H1 (cell line): ENCODE measurements around the gene GPX5. TPM values are rescaled to one million over a fixed set of nuclear protein-coding genes. Genes with fewer than 3 reads are reported as not detected.

Source experiments
- CTCF ChIA-PET: fragments of 300-600 bp; sonication (Branson Sonifier 250); formaldehyde crosslinking; loops from one replicate; lab custom pipeline; 2021; ENCODE audit not compliant: partially characterized antibody; lab: Charles Lee
- POLR2A ChIA-PET: fragments of 300-600 bp; sonication (Branson Sonifier 250); formaldehyde crosslinking; loops from one replicate; lab custom pipeline; 2021; ENCODE audit warnings: inconsistent platforms; ENCODE audit not compliant: partially characterized antibody; lab: Charles Lee
- DNase-seq, 2 experiments: peaks; one replicate each; pipeline versions ENCODE4 v3.0.0 to v3.0.0-alpha.2; 2010 to 2022; ENCODE audit warnings: low spot score in 2 of 2, low read depth in 1 of 2, mixed read lengths in 1 of 2
- FAIRE-seq: peaks from 2 replicates; lab custom pipeline; 2011; peaks lifted over from hg19 to GRCh38; lab: Jason Lieb, UNC
- H2AFZ ChIP-seq: 2 replicates; pipeline ENCODE4 v1.8.1; 2012; ENCODE audit warnings: low read length, inconsistent platforms
- H2AK5ac ChIP-seq: 2 replicates; pipeline ENCODE4 v1.6.1; 2013; ENCODE audit warnings: low read depth, low read length
- H2BK120ac ChIP-seq: replicated peaks from 2 replicates; pipeline ENCODE3; 2013; ENCODE audit warnings: low read depth, low read length, inconsistent platforms
- H2BK12ac ChIP-seq: 2 replicates; pipeline ENCODE4 v1.6.1; 2013; ENCODE audit warnings: low read depth, low read length
- H2BK15ac ChIP-seq: 2 replicates; pipeline ENCODE4 v1.6.1; 2013; ENCODE audit warnings: low read length
- H2BK20ac ChIP-seq: 2 replicates; pipeline ENCODE4 v1.6.1; 2013; ENCODE audit warnings: low read length
- H2BK5ac ChIP-seq: 2 replicates; pipeline ENCODE4 v1.6.1; 2013; ENCODE audit warnings: low read depth, low read length
- H3K14ac ChIP-seq: 2 replicates; pipeline ENCODE4 v1.6.1; 2013; ENCODE audit warnings: inconsistent platforms; ENCODE audit not compliant: insufficient read length
- H3K18ac ChIP-seq: 2 replicates; pipeline ENCODE4 v1.6.1; 2013; ENCODE audit warnings: low read length; ENCODE audit errors: extremely low read depth
- H3K23ac ChIP-seq: 2 replicates; pipeline ENCODE4 v1.6.1; 2013; ENCODE audit warnings: inconsistent platforms; ENCODE audit not compliant: insufficient read length
- H3K23me2 ChIP-seq: 2 replicates; pipeline ENCODE4 v1.6.1; 2013; ENCODE audit warnings: low read depth, low read length
- H3K27ac ChIP-seq: 2 replicates; pipeline ENCODE4 v1.6.1; 2011; ENCODE audit warnings: low read depth, low read length, inconsistent platforms
- H3K27me3 ChIP-seq, 4 experiments: replicated peaks in 1 of 4; 1 replicate in 1 of 4; 2 replicates in 3 of 4; pipeline versions ENCODE4 v1.6.1 to v1.8.1; 2011 to 2013; ENCODE audit warnings: low read length in 3 of 4, mild to moderate bottlenecking in 3 of 4, inconsistent platforms in 2 of 4, mixed read lengths in 2 of 4, moderate library complexity in 1 of 4; ENCODE audit not compliant: control insufficient read depth in 3 of 4, insufficient read depth in 3 of 4; ENCODE audit errors: extremely low read depth in 1 of 4
- H3K36me3 ChIP-seq, 4 experiments: 2 replicates each; pipeline versions ENCODE4 v1.6.1 to v1.8.1; 2011 to 2013; ENCODE audit warnings: mild to moderate bottlenecking in 4 of 4, low read length in 3 of 4, moderate library complexity in 2 of 4, control low read depth in 1 of 4, inconsistent platforms in 1 of 4; ENCODE audit not compliant: insufficient read depth in 4 of 4, control insufficient read depth in 2 of 4
- H3K4ac ChIP-seq: replicated peaks from 2 replicates; pipeline ENCODE3; 2013; ENCODE audit warnings: low read length, low read depth, mixed read lengths, inconsistent platforms; ENCODE audit not compliant: insufficient read length
- H3K4me1 ChIP-seq, 4 experiments: replicated peaks in 1 of 4; 1 replicate in 1 of 4; 2 replicates in 3 of 4; pipeline versions ENCODE4 v1.6.1 to v1.8.1; 2011 to 2013; ENCODE audit warnings: low read length in 3 of 4, inconsistent platforms in 2 of 4, mixed read lengths in 1 of 4; ENCODE audit not compliant: insufficient read depth in 4 of 4, control insufficient read depth in 3 of 4
- H3K4me2 ChIP-seq, 2 experiments: 2 replicates each; pipeline versions ENCODE4 v1.6.1 to v1.8.1; 2011 to 2013; ENCODE audit warnings: low read depth in 2 of 2, low read length in 2 of 2, control low read depth in 1 of 2, inconsistent platforms in 1 of 2, mild to moderate bottlenecking in 1 of 2; ENCODE audit not compliant: insufficient read depth in 1 of 2
- H3K4me3 ChIP-seq, 4 experiments: fragments of 200-600, 300-600 bp in 1 of 4; sonication (generic), shearing (Covaris generic), sonication (Bioruptor Twin) in 1 of 4; 2 replicates each; pipeline versions ENCODE4 v1.5.1 to v1.8.1; 2011 to 2016; ENCODE audit warnings: low read length in 4 of 4, low read depth in 3 of 4, control low read depth in 2 of 4, inconsistent platforms in 2 of 4, mild to moderate bottlenecking in 2 of 4, mixed read lengths in 1 of 4, moderate library complexity in 1 of 4; ENCODE audit not compliant: insufficient read depth in 2 of 4; ENCODE audit errors: extremely low read depth in 1 of 4
- H3K56ac ChIP-seq: replicated peaks from 2 replicates; pipeline ENCODE3; 2013; ENCODE audit warnings: low read depth, mild to moderate bottlenecking, mixed read lengths, low read length, inconsistent platforms; ENCODE audit not compliant: insufficient read length
- H3K79me1 ChIP-seq: 2 replicates; pipeline ENCODE4 v1.6.1; 2013; ENCODE audit warnings: low read depth, low read length, control low read depth
- H3K79me2 ChIP-seq, 2 experiments: 2 replicates each; pipeline versions ENCODE4 v1.6.1 to v1.8.1; 2012 to 2013; ENCODE audit warnings: low read length in 2 of 2, mild to moderate bottlenecking in 2 of 2, inconsistent platforms in 1 of 2; ENCODE audit not compliant: insufficient read depth in 2 of 2, control insufficient read depth in 1 of 2
- H3K9ac ChIP-seq, 4 experiments: replicated peaks in 1 of 4; 1 replicate in 1 of 4; 2 replicates in 3 of 4; pipeline versions ENCODE4 v1.6.1 to v1.8.1; 2011 to 2013; ENCODE audit warnings: low read depth in 3 of 4, low read length in 3 of 4, control low read depth in 2 of 4, mild to moderate bottlenecking in 2 of 4, moderate library complexity in 2 of 4, inconsistent platforms in 1 of 4; ENCODE audit errors: extremely low read depth in 1 of 4
- H3K9me3 ChIP-seq, 2 experiments: 2 replicates each; pipeline versions ENCODE4 v1.6.1 to v1.8.1; 2012 to 2013; ENCODE audit warnings: mild to moderate bottlenecking in 2 of 2, moderate library complexity in 2 of 2, control low read depth in 1 of 2, inconsistent platforms in 1 of 2, low read depth in 1 of 2, low read length in 1 of 2, mixed read lengths in 1 of 2; ENCODE audit not compliant: insufficient read depth in 2 of 2
- H4K20me1 ChIP-seq, 2 experiments: replicated peaks in 1 of 2; 2 replicates each; pipeline versions ENCODE3 to v1.8.1; 2011 to 2013; ENCODE audit warnings: inconsistent platforms in 2 of 2, low read length in 2 of 2, mild to moderate bottlenecking in 1 of 2; ENCODE audit not compliant: insufficient read depth in 2 of 2, control insufficient read depth in 1 of 2
- H4K5ac ChIP-seq: 2 replicates; pipeline ENCODE4 v1.6.1; 2013; ENCODE audit warnings: low read length, low read depth, mixed read lengths, inconsistent platforms; ENCODE audit not compliant: insufficient read length
- H4K8ac ChIP-seq: 2 replicates; pipeline ENCODE4 v1.8.0; 2013; ENCODE audit warnings: mild to moderate bottlenecking, moderate library complexity, low read length, inconsistent platforms; ENCODE audit not compliant: insufficient read depth; ENCODE audit errors: extremely low read depth
- H4K91ac ChIP-seq: replicated peaks from 2 replicates; pipeline ENCODE3; 2013; ENCODE audit warnings: low read length, mixed read lengths, inconsistent platforms; ENCODE audit not compliant: insufficient read length
- BRCA1 ChIP-seq: IDR thresholded peaks from 2 replicates; pipeline ENCODE4 v1.6.1; 2012; ENCODE audit warnings: low read depth, low read length, improper control_type of control experiment
- KDM5A ChIP-seq: fragments of 200-600 bp; IDR thresholded peaks from 2 replicates; pipeline ENCODE4 v1.7.1; 2012; ENCODE audit warnings: mild to moderate bottlenecking, low read length, inconsistent platforms, mixed read lengths
- MAFK ChIP-seq: IDR thresholded peaks from 2 replicates; pipeline ENCODE4 v1.6.1; 2012; ENCODE audit warnings: low read depth, mild to moderate bottlenecking, improper control_type of control experiment, low read length
- POLR2AphosphoS5 ChIP-seq: IDR thresholded peaks from 2 replicates; pipeline ENCODE4 v1.6.1; 2011; ENCODE audit warnings: low read depth, low read length
- RBBP5 ChIP-seq: IDR thresholded peaks from 2 replicates; pipeline ENCODE4 v1.7.1; 2012; ENCODE audit warnings: low read depth, mild to moderate bottlenecking, inconsistent platforms, low read length, moderate library complexity, borderline replicate concordance
- SAP30 ChIP-seq: fragments of 300-600 bp; sonication (generic); IDR thresholded peaks from 2 replicates; pipeline ENCODE4 v1.7.1; 2012; ENCODE audit warnings: low read length, moderate library complexity, mild to moderate bottlenecking, inconsistent platforms; ENCODE audit not compliant: insufficient read depth, insufficient replicate concordance
- SIRT6 ChIP-seq: IDR thresholded peaks from one replicate; pipeline ENCODE4 v1.7.1; 2012; ENCODE audit warnings: low read length, inconsistent platforms
- SP1 ChIP-seq: IDR thresholded peaks from 2 replicates; pipeline ENCODE4 v1.6.1; 2011; ENCODE audit warnings: low read depth, low read length
- WGBS, 2 experiments: shearing (Covaris generic) in 1 of 2; methylation state at CpG; one replicate each; pipeline versions ENCODE4 v1.1.6 to v1.1.7; 2013 to 2015; ENCODE audit warnings: low lambda C conversion rate in 2 of 2, mixed read lengths in 2 of 2, inconsistent platforms in 1 of 2, low coverage in 1 of 2, missing lambda C conversion rate in 1 of 2; ENCODE audit not compliant: insufficient replicate concordance in 2 of 2, insufficient coverage in 1 of 2, insufficient read length in 1 of 2; ENCODE audit errors: extremely low coverage in 1 of 2, missing lambda C conversion rate in 1 of 2; 5-methylcytosine and 5-hydroxymethylcytosine counted together
- polyA plus RNA-seq, 7 experiments: library from polyadenylated mRNA; depleted of rRNA in 3 of 7; stranded (reverse) in 5 of 7; unstranded in 2 of 7; fragments of >200 nt in 5 of 7; fragments of 200-250 nt in 2 of 7; gene quantifications; 1 replicate in 5 of 7; 2 replicates in 1 of 7; 4 replicates in 1 of 7; pipeline versions ENCODE4 v1.2.1 to v1.2.3, GENCODE V29; 2011 to 2013; ENCODE audit warnings: missing spikeins in 2 of 7, mixed read lengths in 2 of 7
- total RNA-seq: library from RNA; stranded (reverse); fragmentation: NEBNext Ultra II Directional; extraction: Animal tissue kit (Norgen Biotek cat#: 25700); gene quantifications from 2 replicates; pipeline ENCODE4 v1.2.1, GENCODE V29; 2021
- TF ChIP-seq, protein P1 (sequence below): IDR thresholded peaks from 2 replicates; pipeline ENCODE4 v1.6.1; 2012; ENCODE audit warnings: low read length, inconsistent platforms
- TF ChIP-seq, protein P2 (sequence below): IDR thresholded peaks from 2 replicates; pipeline ENCODE4 v1.6.1; 2011; ENCODE audit warnings: low read length, improper control_type of control experiment

The GPX5 gene
- total and polyA plus RNA-seq, 2 of the 8 experiments (the other 6 are each of a cell fraction or from before 2014, with no cell fraction given), result 0.08 TPM; not detected in 1

DNA sequence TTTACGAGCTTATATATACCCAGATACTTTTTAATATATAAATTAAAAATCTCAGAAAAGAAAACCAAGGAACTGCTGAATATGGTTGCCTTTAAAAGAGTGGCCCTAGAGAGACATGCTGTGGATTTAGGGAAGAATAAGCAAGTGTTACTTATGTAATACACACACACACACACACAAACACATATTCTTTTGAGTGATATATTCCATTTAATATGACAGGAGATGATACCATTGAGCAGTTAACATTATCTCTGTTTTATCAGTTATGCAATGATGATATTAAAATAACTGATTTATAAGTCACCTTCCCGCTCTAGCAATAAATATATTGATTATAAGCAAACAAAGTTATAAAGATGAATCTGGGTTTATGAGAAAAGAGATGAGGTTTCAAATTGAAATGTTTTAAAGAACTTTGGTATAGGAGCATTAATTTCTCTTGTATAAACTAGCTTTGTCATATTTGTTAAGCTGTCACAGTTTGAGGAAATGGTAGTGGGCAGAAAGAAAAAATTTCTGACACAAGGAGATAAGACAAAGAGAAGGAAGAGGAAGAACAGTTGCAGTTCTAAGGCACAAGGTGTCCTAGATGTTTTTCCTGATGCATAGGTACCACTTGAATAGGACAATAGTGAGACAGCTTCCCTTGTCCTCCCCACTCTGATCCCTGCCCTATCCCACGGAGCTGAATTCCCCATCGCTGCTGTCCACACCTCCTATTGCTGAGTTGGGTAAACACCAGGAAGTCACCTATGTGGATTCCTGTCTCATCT is 26.4 kb downstream of the GPX5 start:
- no peak overlapping the region for H3K56ac ChIP-seq
- no peak overlapping the region for H3K9ac ChIP-seq
- no peaks in the 10 kb centered on the region for H4K20me1 ChIP-seq
- H3K4ac ChIP-seq, result no peak overlapping the region
- H3K79me2 ChIP-seq, result no peaks in the 10 kb centered on the region
- 76% methylated on average over 4 of the region's 4 CpGs; no CpG with 5 or more reads in 1 of the 2 experiments for WGBS, 2 experiments
- H3K36me3 ChIP-seq, result no peaks in the 10 kb centered on the region
- H3K79me1 ChIP-seq, result no peaks in the 10 kb centered on the region
- ChIA-PET CTCF (interaction anchor here (1.3 to 3.2 kb wide), 2 partner anchors 10 to 21 kb away, joined by 4 to 17 read pairs; no protein-coding TSS in a partner anchor), POLR2A (interaction anchor here (0.6 to 1.0 kb wide), 4 partner anchors 10 to 37 kb away, joined by 3 read pairs; no protein-coding TSS in a partner anchor)
- no peak overlapping the region for H2BK5ac ChIP-seq
- no peak for FAIRE-seq
- no peak overlapping the region for H3K23ac ChIP-seq
- no peak overlapping the region for H4K5ac ChIP-seq
- no peak overlapping the region for H3K27ac ChIP-seq
- no peak overlapping the region for H4K8ac ChIP-seq
- no peak overlapping the region for H4K91ac ChIP-seq
- peaks cover 2% of the 10 kb centered on the region; the same call in 1 of the 2 replicates for H3K23me2 ChIP-seq
- no peak overlapping the region for H2BK12ac ChIP-seq
- no peaks in the 10 kb centered on the region for H3K9me3 ChIP-seq
- H3K18ac ChIP-seq, result no peak overlapping the region
- no peak overlapping the region for H2BK20ac ChIP-seq
- peaks cover 0 to 6% (median 3%) of the 10 kb centered on the region in 4 experiments; a peak in 3 of 7 replicates for H3K4me1 ChIP-seq
- no peak overlapping the region for H3K4me3 ChIP-seq
- H2BK120ac ChIP-seq, result no peak overlapping the region
- no peak overlapping the region for H2AK5ac ChIP-seq
- H3K14ac ChIP-seq, result no peak overlapping the region
- H2AFZ ChIP-seq, result no peak overlapping the region
- no peak overlapping the region for H3K4me2 ChIP-seq
- H3K27me3 ChIP-seq, result peaks cover 1 to 27% (median 18%) of the 10 kb centered on the region in 4 experiments
- H2BK15ac ChIP-seq, result no peak overlapping the region
- DNase-seq, result no peak
- TF ChIP-seq SIRT6, result no peak
- TF ChIP-seq SP1, result no peak
- TF ChIP-seq KDM5A, result no peak
- TF ChIP-seq, protein P1, sequence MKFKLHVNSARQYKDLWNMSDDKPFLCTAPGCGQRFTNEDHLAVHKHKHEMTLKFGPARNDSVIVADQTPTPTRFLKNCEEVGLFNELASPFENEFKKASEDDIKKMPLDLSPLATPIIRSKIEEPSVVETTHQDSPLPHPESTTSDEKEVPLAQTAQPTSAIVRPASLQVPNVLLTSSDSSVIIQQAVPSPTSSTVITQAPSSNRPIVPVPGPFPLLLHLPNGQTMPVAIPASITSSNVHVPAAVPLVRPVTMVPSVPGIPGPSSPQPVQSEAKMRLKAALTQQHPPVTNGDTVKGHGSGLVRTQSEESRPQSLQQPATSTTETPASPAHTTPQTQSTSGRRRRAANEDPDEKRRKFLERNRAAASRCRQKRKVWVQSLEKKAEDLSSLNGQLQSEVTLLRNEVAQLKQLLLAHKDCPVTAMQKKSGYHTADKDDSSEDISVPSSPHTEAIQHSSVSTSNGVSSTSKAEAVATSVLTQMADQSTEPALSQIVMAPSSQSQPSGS, result no peak
- TF ChIP-seq POLR2AphosphoS5, result no peak
- TF ChIP-seq RBBP5, result no peak
- TF ChIP-seq, protein P2, sequence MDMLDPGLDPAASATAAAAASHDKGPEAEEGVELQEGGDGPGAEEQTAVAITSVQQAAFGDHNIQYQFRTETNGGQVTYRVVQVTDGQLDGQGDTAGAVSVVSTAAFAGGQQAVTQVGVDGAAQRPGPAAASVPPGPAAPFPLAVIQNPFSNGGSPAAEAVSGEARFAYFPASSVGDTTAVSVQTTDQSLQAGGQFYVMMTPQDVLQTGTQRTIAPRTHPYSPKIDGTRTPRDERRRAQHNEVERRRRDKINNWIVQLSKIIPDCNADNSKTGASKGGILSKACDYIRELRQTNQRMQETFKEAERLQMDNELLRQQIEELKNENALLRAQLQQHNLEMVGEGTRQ, result no peak
- no peak for TF ChIP-seq SAP30
- no peak for TF ChIP-seq MAFK
- TF ChIP-seq BRCA1, result no peak
